Sigmoid colon (tissue), 4 donors: ENCODE measurements around the gene PTPRQ.

Source experiments
- POLR2A ChIP-seq, 2 donors: fragments of 450-650 bp; IDR thresholded peaks; one replicate each; pipeline ENCODE4 v1.6.1; 2016; ENCODE audit warnings: antibody characterized with exemption in 2 of 2, mild to moderate bottlenecking in 2 of 2, moderate library complexity in 2 of 2
- POLR2AphosphoS5 ChIP-seq, 4 donors: sonication (generic); formaldehyde crosslinking; IDR thresholded peaks; one replicate each; pipeline ENCODE4 v1.6.1; 2017; ENCODE audit warnings: antibody characterized with exemption in 4 of 4
- TF ChIP-seq, protein P1 (sequence below), 4 experiments: fragments of 450-650 bp in 3 of 4; fragments of 200-600 bp in 1 of 4; IDR thresholded peaks; one replicate each; pipeline ENCODE4 v1.5.1; 2016 to 2019; ENCODE audit warnings: antibody characterized with exemption in 4 of 4, mild to moderate bottlenecking in 3 of 4, moderate library complexity in 2 of 4

GRCh38 chr12:80707126-80707829 is 263.2 kb downstream of the PTPRQ start, which contains the start of gene MYF6:
- no peak for TF ChIP-seq POLR2AphosphoS5 (IDR thresholded peaks at IDR 0.05)
- TF ChIP-seq POLR2A (IDR thresholded peaks at IDR 0.05): no peak
- TF ChIP-seq, protein P1, sequence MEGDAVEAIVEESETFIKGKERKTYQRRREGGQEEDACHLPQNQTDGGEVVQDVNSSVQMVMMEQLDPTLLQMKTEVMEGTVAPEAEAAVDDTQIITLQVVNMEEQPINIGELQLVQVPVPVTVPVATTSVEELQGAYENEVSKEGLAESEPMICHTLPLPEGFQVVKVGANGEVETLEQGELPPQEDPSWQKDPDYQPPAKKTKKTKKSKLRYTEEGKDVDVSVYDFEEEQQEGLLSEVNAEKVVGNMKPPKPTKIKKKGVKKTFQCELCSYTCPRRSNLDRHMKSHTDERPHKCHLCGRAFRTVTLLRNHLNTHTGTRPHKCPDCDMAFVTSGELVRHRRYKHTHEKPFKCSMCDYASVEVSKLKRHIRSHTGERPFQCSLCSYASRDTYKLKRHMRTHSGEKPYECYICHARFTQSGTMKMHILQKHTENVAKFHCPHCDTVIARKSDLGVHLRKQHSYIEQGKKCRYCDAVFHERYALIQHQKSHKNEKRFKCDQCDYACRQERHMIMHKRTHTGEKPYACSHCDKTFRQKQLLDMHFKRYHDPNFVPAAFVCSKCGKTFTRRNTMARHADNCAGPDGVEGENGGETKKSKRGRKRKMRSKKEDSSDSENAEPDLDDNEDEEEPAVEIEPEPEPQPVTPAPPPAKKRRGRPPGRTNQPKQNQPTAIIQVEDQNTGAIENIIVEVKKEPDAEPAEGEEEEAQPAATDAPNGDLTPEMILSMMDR (IDR thresholded peaks at IDR 0.05): no peak
